H9 (cell line): ENCODE measurements around the gene HHIP. TPM values are rescaled to one million over a fixed set of nuclear protein-coding genes. Genes with fewer than 3 reads are reported as not detected.

Source experiments
- DNase-seq: peaks from one replicate; pipeline ENCODE4 v3.0.0-alpha.2; 2017
- H2AFZ ChIP-seq: one replicate; pipeline ENCODE4 v1.6.1; 2013; ENCODE audit warnings: mild to moderate bottlenecking, low read length, control low read depth, moderate library complexity
- H2AK5ac ChIP-seq: 2 replicates; pipeline ENCODE4 v1.6.1; 2013; ENCODE audit warnings: low read length, control low read depth, mixed read lengths; ENCODE audit not compliant: insufficient read length
- H2BK120ac ChIP-seq: one replicate; pipeline ENCODE4 v1.6.1; 2013; ENCODE audit warnings: low read depth, mild to moderate bottlenecking, low read length, control low read depth, inconsistent platforms; ENCODE audit not compliant: poor library complexity, severe bottlenecking
- H2BK12ac ChIP-seq: 2 replicates; pipeline ENCODE4 v1.6.1; 2013; ENCODE audit warnings: low read length, control low read depth, mixed read lengths, low read depth; ENCODE audit not compliant: insufficient read length
- H2BK15ac ChIP-seq: 2 replicates; pipeline ENCODE4 v1.6.1; 2013; ENCODE audit warnings: low read depth, low read length, control low read depth
- H2BK20ac ChIP-seq: one replicate; pipeline ENCODE4 v1.6.1; 2013; ENCODE audit warnings: low read depth, mild to moderate bottlenecking, low read length, control low read depth, inconsistent platforms; ENCODE audit not compliant: poor library complexity, severe bottlenecking
- H2BK5ac ChIP-seq: 2 replicates; pipeline ENCODE4 v1.6.1; 2013; ENCODE audit warnings: low read length, control low read depth, mixed read lengths; ENCODE audit not compliant: insufficient read length
- H3K14ac ChIP-seq: 2 replicates; pipeline ENCODE4 v1.6.1; 2013; ENCODE audit warnings: low read length, control low read depth; ENCODE audit not compliant: insufficient read depth
- H3K18ac ChIP-seq: 2 replicates; pipeline ENCODE4 v1.6.1; 2013; ENCODE audit warnings: low read depth, mild to moderate bottlenecking, mixed read lengths, low read length, control low read depth; ENCODE audit not compliant: insufficient read length
- H3K23ac ChIP-seq: 2 replicates; pipeline ENCODE4 v1.6.1; 2013; ENCODE audit warnings: low read length, control low read depth, mixed read lengths, low read depth; ENCODE audit not compliant: insufficient read length
- H3K23me2 ChIP-seq: 2 replicates; pipeline ENCODE4 v1.6.1; 2013; ENCODE audit warnings: low read depth, mild to moderate bottlenecking, mixed read lengths, low read length, control low read depth; ENCODE audit not compliant: insufficient read length, poor library complexity, severe bottlenecking
- H3K27ac ChIP-seq: 2 replicates; pipeline ENCODE4 v1.5.1; 2013; ENCODE audit warnings: low read length, control low read depth, mixed read lengths, low read depth; ENCODE audit not compliant: insufficient read length
- H3K27me3 ChIP-seq: 2 replicates; pipeline ENCODE4 v1.6.1; 2013; ENCODE audit warnings: low read length, control low read depth, inconsistent platforms; ENCODE audit not compliant: insufficient read depth
- H3K4ac ChIP-seq: 2 replicates; pipeline ENCODE4 v1.6.1; 2013; ENCODE audit warnings: low read depth, mild to moderate bottlenecking, control low read depth, inconsistent platforms, low read length, moderate library complexity
- H3K4me1 ChIP-seq: 2 replicates; pipeline ENCODE4 v1.6.1; 2013; ENCODE audit warnings: low read length, control low read depth, inconsistent platforms; ENCODE audit not compliant: insufficient read depth
- H3K4me2 ChIP-seq: 2 replicates; pipeline ENCODE4 v1.6.1; 2013; ENCODE audit warnings: low read length, control low read depth, mixed read lengths; ENCODE audit not compliant: insufficient read length, insufficient read depth
- H3K56ac ChIP-seq: 2 replicates; pipeline ENCODE4 v1.6.1; 2013; ENCODE audit warnings: low read depth, mild to moderate bottlenecking, mixed read lengths, low read length, control low read depth; ENCODE audit not compliant: insufficient read length
- H3K79me1 ChIP-seq: 2 replicates; pipeline ENCODE4 v1.6.1; 2013; ENCODE audit warnings: low read depth, mild to moderate bottlenecking, moderate library complexity, low read length, control low read depth, inconsistent platforms; ENCODE audit not compliant: insufficient read depth, poor library complexity, severe bottlenecking
- H3K79me2 ChIP-seq: 2 replicates; pipeline ENCODE4 v1.6.1; 2013; ENCODE audit warnings: low read length, control low read depth, inconsistent platforms; ENCODE audit not compliant: insufficient read depth
- H3K9ac ChIP-seq: 2 replicates; pipeline ENCODE4 v1.6.1; 2013; ENCODE audit warnings: low read length, control low read depth, mixed read lengths; ENCODE audit not compliant: insufficient read length; ENCODE audit errors: extremely low read depth
- H3K9me3 ChIP-seq: one replicate; pipeline ENCODE4 v1.6.1; 2013; ENCODE audit warnings: low read depth, low read length, inconsistent platforms; ENCODE audit not compliant: control insufficient read depth
- H3T11ph ChIP-seq: one replicate; pipeline ENCODE4 v1.6.1; 2013; ENCODE audit warnings: mild to moderate bottlenecking, low read length, control low read depth, inconsistent platforms
- H4K20me1 ChIP-seq: one replicate; pipeline ENCODE4 v1.6.1; 2013; ENCODE audit not compliant: control insufficient read depth, insufficient read length, insufficient read depth
- H4K5ac ChIP-seq: 2 replicates; pipeline ENCODE4 v1.6.1; 2013; ENCODE audit warnings: low read depth, mild to moderate bottlenecking, mixed read lengths, low read length, control low read depth; ENCODE audit not compliant: insufficient read length
- H4K8ac ChIP-seq: replicated peaks from 2 replicates; pipeline ENCODE4 v1.6.1; 2013; ENCODE audit warnings: low read length, control low read depth, mixed read lengths, low read depth; ENCODE audit not compliant: insufficient read length
- H4K91ac ChIP-seq: 2 replicates; pipeline ENCODE4 v1.6.1; 2013; ENCODE audit warnings: low read depth, mild to moderate bottlenecking, moderate library complexity, mixed read lengths, low read length, control low read depth; ENCODE audit not compliant: insufficient read length
- H3K27ac Mint-ChIP-seq, 3 experiments: 2 replicates in 2 of 3; 3 replicates in 1 of 3; pipeline ENCODE4 v1.8.0; 2020 to 2021; ENCODE audit warnings: mixed read lengths in 3 of 3, mild to moderate bottlenecking in 1 of 3, moderate library complexity in 1 of 3
- H3K27me3 Mint-ChIP-seq: 2 replicates; pipeline ENCODE4 v1.8.0; 2021; ENCODE audit warnings: low read depth, mild to moderate bottlenecking, moderate library complexity, mixed read lengths
- H3K36me3 Mint-ChIP-seq, 3 experiments: 2 replicates in 2 of 3; 3 replicates in 1 of 3; pipeline ENCODE4 v1.8.0; 2020 to 2021; ENCODE audit warnings: low read depth in 3 of 3, mixed read lengths in 3 of 3; ENCODE audit not compliant: insufficient read depth in 1 of 3
- H3K4me1 Mint-ChIP-seq, 2 experiments: 2 replicates each; pipeline ENCODE4 v1.8.0; 2020; ENCODE audit warnings: mixed read lengths in 2 of 2
- H3K4me3 Mint-ChIP-seq, 2 experiments: 2 replicates in 1 of 2; 3 replicates in 1 of 2; pipeline ENCODE4 v1.8.0; 2020 to 2021; ENCODE audit warnings: mild to moderate bottlenecking in 2 of 2, mixed read lengths in 2 of 2, moderate library complexity in 1 of 2
- H3K9me3 Mint-ChIP-seq, 2 experiments: 2 replicates in 1 of 2; 3 replicates in 1 of 2; pipeline ENCODE4 v1.8.0; 2020; ENCODE audit warnings: mild to moderate bottlenecking in 2 of 2, mixed read lengths in 2 of 2, moderate library complexity in 1 of 2
- WGBS: extraction: QIAGEN DNeasy Blood & Tissue Kit; methylation state at CpG from one replicate; pipeline ENCODE4 v1.1.7; 2013; ENCODE audit warnings: missing lambda C conversion rate, low lambda C conversion rate, mixed read lengths; ENCODE audit not compliant: insufficient read length; ENCODE audit errors: extremely low coverage; 5-methylcytosine and 5-hydroxymethylcytosine counted together
- total RNA-seq: library from RNA; stranded (reverse); gene quantifications from 2 replicates; pipeline ENCODE4 v1.2.1, GENCODE V29; 2021
- TF ChIP-seq, protein P1 (sequence below): fragments of 200-600 bp; sonication (generic); conservative IDR thresholded peaks from 3 replicates; pipeline ENCODE4 v1.8.0; 2021; ENCODE audit warnings: antibody characterized with exemption, mild to moderate bottlenecking

HHIP gene
- total RNA-seq, 1 experiment from 2014 or later: 3.8 TPM

DNA sequence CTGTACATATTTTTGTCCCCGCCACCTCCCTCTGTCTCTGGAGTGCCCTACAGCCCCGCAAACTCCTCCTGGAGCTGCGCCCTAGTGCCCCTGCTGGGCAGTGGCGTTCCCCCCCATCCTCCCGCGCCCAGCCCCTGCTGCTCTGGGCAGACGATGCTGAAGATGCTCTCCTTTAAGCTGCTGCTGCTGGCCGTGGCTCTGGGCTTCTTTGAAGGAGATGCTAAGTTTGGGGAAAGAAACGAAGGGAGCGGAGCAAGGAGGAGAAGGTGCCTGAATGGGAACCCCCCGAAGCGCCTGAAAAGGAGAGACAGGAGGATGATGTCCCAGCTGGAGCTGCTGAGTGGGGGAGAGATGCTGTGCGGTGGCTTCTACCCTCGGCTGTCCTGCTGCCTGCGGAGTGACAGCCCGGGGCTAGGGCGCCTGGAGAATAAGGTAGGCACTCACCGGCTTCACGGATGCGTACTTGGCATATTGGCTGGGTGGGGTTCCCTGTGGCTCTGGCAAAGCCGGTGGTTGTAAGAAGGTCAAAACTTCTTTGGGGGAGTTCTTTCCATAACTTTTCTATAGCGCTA, 653 bp downstream of the HHIP start:
- Histone ChIP-seq H3K23ac (no peak overlapping the region), H3K27ac (no peak overlapping the region)

More for the DNA sequence above, 653 bp downstream of the HHIP start:
- no peaks in the 10 kb centered on the region for H3K79me1 ChIP-seq
- no CpG with 5 or more reads among the region's 22 CpGs for WGBS
- Mint-ChIP-seq H3K27me3 (peaks cover 81% of the 10 kb centered on the region), H3K4me3 (peak overlapping the region; percentile 69 to 88), H3K36me3 (no peaks in the 10 kb centered on the region; a peak in 1 of 7 replicates), H3K4me1 (peaks cover 47% of the 10 kb centered on the region in 2 experiments), H3K27ac (no peak overlapping the region; a peak in 1 of 7 replicates), H3K9me3 (peaks cover 0 to 3% of the 10 kb centered on the region in 2 experiments; a peak in 1 of 5 replicates)
- H3K56ac ChIP-seq: no peak overlapping the region
- H3K79me2 ChIP-seq: no peaks in the 10 kb centered on the region
- TF ChIP-seq, protein P1, sequence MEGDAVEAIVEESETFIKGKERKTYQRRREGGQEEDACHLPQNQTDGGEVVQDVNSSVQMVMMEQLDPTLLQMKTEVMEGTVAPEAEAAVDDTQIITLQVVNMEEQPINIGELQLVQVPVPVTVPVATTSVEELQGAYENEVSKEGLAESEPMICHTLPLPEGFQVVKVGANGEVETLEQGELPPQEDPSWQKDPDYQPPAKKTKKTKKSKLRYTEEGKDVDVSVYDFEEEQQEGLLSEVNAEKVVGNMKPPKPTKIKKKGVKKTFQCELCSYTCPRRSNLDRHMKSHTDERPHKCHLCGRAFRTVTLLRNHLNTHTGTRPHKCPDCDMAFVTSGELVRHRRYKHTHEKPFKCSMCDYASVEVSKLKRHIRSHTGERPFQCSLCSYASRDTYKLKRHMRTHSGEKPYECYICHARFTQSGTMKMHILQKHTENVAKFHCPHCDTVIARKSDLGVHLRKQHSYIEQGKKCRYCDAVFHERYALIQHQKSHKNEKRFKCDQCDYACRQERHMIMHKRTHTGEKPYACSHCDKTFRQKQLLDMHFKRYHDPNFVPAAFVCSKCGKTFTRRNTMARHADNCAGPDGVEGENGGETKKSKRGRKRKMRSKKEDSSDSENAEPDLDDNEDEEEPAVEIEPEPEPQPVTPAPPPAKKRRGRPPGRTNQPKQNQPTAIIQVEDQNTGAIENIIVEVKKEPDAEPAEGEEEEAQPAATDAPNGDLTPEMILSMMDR: no peak
- DNase-seq: peak; percentile 38
- H3K18ac ChIP-seq: no peak overlapping the region
- H2BK5ac ChIP-seq: no peak overlapping the region
- no peak overlapping the region for H4K5ac ChIP-seq
- H3K4ac ChIP-seq: no peak overlapping the region
- H3K9me3 ChIP-seq: no peaks in the 10 kb centered on the region
- H4K20me1 ChIP-seq: no peaks in the 10 kb centered on the region
- peaks cover 42% of the 10 kb centered on the region; the same call in 1 of the 2 replicates for H3K27me3 ChIP-seq
- no peak overlapping the region for H3K14ac ChIP-seq
- no peak overlapping the region for H2AK5ac ChIP-seq
- H2BK120ac ChIP-seq: no peak overlapping the region
- no peak overlapping the region for H3T11ph ChIP-seq
- H2BK20ac ChIP-seq: no peak overlapping the region
- no peak overlapping the region for H2BK15ac ChIP-seq
- no peak overlapping the region for H2BK12ac ChIP-seq
- no peak overlapping the region for H2AFZ ChIP-seq
- H3K4me2 ChIP-seq: peak overlapping the region; percentile 85
- H3K9ac ChIP-seq: no peak overlapping the region
- no peak overlapping the region for H4K8ac ChIP-seq
- no peak overlapping the region for H4K91ac ChIP-seq
- H3K23me2 ChIP-seq: peaks cover 12% of the 10 kb centered on the region
- H3K4me1 ChIP-seq: no peaks in the 10 kb centered on the region
